SIG-M5 treated with dmso at 0.1 percent for 504 hours (cell line): Measurements from ENCODE around the gene HADHA.

Experiments used
- DNase-seq: peaks from one replicate; lab custom pipeline; 2025; ENCODE audit not compliant: unreplicated experiment; lab: John Stamatoyannopoulos, UW

HADHA gene

DNA sequence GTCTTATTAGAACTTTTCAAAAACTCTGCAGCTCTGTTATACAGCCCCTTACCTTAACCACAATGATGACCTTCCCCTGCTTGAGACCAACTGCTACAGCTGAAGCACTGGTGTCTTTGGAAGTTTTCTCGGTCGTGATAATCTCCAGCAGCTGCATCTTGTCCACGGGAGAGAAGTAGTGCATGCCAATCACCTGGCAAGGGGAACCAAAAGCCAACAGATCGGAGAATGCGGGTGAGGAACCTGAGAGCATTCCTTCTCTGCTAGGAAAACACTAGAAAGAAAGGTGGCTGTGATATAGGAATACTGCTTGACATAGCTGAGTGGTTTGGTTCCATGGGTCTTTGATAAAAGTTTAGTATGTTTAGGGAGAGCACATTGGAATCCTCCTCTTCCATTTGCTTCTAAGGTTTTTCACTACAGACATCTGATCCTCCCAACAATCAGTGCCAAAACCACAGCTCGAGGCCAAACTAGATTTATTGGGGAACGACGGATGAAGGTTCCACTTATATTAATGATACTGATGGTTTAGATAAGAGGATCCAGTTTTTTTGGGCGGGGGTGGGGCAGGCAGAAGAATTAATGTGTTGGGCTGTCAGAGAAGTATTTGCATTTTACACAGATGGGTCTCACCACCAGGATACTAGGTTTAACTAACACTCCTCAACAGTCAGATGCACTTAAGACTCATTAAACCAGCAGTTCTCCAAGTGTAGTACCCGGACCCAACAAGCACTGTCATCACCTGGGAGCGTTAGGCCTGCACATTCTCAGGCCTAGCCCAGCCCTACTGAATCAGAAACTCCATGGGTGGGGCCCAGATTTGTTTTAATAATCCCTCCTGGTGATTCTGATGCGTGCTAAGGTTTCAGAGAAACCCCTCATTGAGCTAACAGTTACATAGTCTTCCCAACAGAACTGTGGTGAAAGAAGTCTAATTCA lies 49.1 kb downstream of the HADHA start:
- no peak for DNase-seq

DNA sequence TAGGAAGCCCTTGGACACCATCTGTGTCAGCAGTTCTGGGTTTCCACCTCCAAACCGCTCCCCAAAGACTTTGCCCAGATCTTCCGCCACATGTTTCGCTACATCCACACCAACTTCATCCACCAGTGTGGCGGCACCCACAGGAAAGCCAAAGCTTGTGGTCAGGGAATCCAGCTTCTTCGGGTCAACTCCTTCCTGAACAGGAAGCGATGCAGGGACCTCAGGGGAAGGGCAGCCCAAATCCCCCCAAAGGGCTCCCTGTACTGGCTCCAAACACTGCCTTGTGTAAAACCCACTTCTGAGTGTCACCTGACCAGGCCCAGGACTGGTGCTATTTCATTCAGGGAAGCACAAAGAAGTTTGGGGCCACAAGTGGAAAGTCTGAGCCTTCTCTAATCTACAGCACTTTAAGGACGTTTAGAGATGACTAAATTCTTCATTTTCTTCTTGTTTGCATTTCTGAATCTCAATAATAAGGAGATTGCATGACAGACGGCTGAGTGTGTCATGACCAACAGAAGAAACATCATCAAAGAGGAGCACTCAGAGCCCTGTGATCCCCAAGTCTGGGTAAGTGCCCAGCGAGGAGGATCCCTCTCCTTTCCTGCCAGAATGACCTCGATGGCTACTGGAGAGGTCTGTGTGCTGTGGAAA lies 50.7 kb downstream of the HADHA start:
- DNase-seq: no peak

DNA sequence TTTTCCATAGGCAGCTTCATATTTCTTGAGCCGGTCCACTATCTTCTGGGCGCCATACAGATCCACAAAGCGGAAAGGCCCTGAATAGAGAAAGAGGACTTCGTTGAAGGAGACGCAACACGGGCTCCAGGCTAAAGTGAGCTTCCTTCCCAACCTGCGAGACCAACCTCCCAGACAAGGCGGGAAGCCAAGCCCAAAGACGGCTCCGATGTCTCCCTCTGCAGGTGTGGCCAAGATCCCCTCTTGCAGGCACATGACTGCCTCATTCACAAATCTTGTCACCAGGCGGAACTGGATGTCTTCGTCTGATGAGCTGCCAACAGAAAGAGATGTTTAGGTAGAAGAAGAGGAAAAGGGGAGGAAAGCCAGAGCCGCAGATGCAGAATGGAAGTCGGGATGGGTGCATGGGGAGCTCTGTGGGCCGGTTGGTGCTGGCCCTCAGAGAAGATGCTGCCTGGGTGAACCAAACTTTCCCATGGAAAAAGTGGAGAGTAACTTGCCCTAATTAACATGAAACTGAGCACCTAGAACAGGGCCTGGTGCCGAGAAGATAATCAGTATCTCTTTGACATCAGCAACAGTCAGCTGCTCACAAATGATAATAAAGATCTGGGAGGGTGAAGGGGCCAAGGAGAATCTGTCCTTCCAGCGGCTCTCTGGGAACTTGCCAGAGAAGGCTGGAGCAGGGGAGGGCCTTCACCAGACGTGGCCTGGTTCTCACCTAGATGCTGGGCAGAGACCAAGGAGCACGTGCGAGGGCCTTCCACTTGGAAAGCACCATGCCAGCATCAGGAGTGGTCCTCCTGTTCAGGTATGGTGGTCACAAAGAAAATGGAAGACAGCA lies 52.9 kb downstream of the HADHA start:
- DNase-seq: no peak

DNA sequence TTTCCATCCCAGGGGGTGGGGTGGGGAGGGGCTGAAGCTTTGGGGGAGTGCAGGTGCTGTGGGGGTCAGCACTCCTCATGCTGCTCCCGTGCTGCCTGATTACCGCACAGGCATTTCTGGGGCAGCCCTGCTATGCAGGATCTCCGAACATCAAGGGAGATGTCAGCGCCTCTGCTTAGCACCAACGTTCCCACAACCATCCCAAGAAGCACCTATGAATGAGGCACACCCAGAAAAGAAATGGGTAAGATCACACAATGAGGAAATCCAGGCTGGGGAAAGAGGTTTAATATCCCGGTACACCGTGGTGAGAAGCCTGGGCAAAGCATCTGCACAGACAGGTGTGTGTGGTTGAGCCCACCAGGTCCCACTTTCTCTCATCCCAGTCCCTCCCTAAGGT lies 54.1 kb downstream of the HADHA start:
- no peak for DNase-seq

DNA sequence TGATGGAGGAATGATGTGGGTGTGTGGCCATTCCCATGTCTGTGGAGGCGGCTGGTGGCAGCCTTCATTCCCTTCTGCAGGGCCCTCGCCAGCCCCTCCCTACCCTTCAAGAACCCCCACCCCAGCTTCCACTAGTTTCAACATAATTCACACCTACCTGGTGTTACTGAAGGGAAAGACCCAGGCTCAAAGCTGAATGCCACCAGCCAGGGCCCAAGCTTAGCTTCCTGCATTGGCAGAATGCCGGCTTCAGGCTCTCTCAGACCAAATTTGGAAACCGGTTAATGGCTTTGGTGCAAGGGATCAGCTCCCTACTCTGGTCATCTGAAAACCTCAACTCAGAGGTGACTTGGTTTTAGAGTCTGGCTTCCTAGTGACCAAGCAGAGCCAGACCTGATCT lies 54.7 kb downstream of the HADHA start:
- DNase-seq: no peak

DNA sequence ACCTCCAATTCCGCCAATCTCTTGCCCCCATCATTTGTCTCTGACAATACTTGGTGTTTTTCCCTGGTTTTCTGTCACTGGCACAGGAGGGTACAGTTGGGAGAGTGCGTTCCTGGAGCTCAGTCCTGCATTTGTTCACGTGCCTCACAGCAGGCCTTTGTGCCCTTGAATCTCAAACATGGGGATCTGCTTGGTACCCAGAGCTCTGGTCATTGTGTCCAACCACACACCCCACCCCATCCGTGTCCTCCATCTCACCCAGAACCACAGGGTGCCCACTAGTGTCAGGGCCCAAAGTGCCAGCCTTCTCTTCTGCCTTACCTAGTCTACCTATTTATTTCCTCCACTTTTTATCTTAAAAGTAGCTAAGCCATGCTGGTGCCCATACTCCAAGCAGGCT lies 55.3 kb downstream of the HADHA start:
- no peak for DNase-seq

DNA sequence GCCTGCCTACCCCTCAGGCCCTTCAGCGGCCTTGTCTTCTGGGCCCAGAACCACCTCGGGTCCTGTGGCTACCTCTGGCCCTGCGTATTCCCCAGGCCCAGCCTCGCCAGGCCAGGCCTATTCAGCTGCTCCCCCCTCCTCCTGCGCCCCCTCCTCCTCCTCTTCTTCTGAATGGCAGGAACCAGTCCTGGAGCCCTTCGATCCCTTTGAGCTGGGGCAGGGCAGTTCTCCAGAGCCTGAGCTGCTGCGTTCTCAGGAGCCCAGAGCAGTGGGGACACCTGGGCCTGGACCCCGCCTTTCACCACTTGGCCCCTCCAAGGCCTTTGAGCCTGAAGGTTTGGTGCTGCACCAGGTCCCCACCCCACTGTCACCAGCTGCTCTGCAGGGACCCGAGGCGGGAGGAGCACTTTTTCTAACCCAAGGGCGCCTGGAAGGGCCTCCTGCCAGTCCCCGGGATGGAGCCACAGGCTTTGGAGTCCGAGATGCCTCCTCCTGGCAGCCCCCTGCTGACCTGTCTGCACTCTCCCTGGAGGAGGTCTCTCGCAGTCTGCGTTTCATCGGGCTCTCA lies 56.8 kb downstream of the HADHA start:
- no peak for DNase-seq

DNA sequence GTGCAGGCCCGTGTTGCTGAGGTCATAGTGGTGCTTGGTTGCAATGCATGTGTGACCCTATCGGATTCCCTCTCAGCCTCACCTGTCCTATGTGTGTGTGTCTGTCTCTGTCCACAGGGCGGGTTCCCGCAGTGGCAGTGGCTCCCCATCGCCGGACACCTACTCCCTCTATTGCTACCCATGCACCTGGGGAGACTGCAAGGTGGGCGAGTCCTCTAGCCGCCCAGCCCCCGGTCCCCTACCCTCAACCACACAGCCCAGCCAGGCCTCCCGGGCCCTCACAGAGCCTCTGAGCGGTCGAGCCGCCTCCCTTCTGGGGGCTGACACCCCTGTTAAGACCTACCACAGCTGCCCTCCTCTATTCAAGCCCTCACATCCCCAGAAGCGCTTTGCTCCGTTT lies 57.3 kb downstream of the HADHA start:
- no peak for DNase-seq

DNA sequence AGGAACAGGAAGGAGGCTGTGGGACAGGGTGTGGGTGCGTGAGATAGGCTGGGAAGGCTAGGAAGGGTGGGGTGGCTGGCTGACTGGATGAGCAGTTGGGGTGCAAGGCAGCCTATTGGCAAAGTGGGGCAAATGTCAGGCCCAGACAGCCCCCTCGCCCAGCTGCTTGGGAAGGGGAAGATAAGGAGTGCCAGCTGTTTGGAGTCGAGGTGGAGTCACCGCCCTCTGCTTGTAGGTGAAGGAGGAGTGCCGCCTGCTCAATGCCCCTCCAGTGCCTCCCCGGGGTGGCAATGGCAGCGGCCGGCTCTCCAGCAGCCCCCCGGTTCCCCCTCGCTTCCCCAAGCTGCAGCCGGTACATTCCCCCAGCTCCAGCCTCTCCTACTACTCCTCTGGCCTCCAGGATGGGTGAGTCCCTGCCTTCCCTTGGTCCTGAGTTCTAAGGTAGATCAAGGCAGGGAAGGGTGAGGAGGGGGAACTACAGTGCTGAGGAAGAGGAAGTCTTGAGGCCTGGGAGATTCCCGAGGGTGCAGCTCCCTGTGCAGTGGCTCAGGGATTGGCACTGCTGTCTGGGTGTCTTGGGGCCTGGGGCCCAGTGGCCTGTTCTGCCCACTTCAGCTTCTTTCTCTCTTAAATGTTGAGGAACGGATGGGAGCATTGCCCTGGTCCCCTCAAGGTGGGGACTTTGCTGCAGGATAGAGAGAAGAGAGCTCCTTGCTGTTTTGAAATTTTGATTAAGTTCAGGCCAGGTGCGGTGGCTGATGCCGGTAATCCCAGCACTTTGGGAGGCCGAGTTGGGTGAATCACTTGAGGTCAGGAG lies 58.3 kb downstream of the HADHA start:
- DNase-seq: no peak

DNA sequence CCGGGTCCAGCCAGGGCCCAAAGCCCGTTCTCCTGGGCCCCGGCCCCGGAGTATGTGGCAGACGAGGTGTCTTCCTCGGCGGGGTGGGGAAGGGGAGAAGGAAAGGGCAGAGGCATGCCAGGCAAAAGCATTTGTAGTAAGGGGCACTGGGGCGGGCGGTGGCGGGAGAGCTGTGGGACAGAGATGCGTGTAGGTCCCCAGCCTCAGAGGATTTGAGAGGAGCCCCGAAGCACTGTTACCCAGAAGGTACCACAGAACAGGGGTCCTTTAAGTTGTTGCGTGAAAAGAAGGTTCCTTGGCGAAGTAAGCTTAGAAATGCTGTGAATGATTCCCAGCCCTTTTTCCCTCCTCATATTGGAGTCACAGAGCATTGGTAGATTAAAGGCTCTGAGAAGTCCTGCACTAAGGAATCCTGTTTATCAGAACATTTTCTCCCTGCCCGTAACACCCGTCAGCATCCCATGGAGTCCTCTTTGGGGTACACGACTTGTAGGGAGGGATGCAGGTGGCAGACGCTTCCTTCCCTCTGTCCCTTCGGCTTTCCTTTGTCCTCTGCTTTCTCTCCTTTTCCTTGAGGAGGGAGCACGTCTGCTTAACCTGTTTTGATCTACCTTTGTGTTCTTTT lies 59.0 kb downstream of the HADHA start:
- no peak for DNase-seq

DNA sequence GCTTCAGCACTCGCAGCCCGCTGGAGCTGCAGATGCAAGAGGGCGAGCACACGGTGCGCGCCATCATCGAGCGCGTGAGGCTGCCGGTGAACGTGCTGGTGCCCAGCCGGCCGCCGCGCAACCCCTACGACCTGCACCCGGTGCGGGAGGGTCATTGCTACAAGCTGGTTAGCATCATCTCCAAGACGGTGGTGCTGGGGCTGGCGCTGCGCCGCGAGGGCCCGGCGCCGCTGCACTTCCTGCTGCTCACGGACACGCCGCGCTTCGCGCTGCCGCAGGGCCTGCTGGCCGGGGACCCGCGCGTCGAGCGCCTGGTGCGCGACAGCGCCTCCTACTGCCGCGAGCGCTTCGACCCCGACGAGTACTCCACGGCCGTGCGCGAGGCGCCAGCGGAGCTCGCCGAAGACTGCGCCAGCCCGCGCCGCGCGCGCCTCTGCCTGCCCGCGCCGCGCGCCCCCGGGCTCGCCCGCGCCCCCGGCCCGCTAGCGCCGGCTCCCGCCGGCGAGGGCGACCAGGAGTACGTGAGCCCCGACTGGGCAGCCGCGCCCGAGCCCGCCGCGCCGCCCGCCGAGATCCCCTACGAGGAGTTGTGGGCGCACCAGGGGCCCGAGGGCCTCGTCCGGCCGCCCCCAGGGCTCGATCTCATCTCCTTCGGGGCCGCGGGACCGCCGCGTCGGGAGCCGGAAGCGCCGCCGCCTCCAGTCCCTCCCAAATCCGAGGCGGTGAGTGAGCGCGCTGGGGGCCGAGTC lies 59.7 kb downstream of the HADHA start:
- DNase-seq: peak; percentile 7

DNA sequence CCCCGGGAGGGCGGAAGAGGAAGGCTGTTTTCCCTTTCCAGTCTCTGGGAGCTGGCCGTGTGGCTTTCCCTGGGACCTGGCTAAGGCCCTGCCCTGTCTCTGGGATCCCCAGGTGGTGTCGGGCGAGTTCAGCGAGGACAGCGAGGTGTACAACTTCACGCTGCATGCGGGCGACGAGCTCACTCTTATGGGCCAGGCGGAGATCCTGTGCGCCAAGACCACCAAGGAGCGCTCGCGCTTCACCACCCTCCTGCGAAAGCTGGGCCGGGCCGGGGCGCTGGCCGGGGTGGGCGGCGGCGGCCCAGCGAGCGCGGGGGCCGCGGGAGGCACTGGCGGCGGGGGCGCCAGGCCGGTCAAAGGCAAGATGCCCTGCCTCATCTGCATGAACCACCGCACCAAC lies 60.3 kb downstream of the HADHA start:
- DNase-seq: no peak

DNA sequence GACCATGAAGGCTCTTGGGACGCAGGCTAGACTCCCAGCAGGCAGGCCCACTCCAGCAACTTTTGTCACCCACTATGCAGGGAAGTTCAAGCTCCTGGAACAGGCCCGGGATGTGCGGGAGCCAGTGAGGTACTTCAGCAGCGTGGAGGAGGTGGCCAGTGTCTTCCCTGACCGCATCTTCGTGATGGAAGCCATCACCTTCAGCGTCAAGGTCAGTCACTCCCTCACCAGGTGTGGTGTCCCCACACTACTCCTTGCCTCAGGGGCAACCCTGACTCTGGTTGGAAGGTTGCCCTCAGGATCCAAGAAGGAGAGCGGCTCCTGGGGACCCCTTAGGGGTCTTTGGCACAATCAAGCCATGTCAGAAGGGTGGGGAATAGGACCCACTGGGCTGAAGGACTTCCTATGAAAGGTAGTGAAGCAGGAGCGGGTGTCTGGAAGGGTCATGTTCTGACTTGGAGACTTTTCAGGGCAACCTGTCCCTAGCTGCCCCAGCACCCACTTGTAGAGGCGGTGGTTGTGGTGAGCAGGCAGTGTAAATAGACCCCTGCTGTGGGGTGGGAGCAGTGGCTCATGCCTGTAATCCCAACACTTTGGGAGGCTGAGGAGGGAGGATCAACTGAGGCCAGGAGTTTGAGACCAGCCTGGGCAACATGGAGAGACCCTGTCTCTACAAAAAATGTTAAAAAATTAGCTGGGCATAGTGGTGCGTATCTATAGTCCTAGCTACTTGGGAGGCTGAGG lies 61.4 kb downstream of the HADHA start:
- DNase-seq: no peak

DNA sequence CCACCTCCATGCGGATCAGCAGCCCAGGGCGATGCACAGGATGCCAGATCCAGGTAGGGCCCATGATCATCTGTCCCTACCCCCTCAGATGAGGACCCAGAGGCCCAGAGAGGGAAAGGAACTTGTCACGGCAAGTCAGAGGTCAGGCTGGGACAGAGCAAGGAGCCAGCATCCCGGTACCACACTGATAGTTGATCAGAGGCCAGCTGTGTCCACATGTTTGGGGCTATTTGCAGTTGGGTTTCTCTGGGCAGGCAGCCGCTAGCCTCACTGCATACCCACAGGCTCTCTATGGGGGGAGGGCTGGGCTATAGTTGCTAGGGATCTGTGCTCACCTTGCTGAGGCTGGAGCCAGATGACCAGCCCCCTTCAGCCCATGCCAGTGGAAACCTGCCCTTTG lies 62.0 kb downstream of the HADHA start:
- DNase-seq: no peak

DNA sequence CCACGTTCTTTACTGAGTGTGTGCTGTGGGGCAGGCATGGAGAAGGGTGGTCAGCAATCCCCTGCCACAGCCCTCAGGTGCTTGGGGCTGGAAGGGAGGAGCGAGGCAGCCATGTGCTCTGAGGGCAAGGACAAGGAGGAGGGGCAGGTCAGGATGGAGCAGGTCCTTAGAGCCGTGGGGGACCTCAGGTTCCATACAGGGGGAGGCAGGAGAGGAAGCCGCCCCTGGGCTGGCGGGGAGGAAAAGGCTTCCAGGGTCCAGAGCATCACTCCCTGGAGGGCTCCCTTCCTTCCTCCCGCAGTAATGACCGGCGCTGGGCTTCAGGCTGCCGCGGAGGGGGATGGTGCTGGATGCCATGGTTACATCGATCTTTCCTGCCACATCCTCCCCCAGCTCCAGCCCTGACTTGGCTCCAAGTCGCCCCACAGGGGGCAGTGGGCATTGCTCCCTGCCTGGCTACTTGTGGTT lies 65.0 kb downstream of the HADHA start:
- DNase-seq: no peak

DNA sequence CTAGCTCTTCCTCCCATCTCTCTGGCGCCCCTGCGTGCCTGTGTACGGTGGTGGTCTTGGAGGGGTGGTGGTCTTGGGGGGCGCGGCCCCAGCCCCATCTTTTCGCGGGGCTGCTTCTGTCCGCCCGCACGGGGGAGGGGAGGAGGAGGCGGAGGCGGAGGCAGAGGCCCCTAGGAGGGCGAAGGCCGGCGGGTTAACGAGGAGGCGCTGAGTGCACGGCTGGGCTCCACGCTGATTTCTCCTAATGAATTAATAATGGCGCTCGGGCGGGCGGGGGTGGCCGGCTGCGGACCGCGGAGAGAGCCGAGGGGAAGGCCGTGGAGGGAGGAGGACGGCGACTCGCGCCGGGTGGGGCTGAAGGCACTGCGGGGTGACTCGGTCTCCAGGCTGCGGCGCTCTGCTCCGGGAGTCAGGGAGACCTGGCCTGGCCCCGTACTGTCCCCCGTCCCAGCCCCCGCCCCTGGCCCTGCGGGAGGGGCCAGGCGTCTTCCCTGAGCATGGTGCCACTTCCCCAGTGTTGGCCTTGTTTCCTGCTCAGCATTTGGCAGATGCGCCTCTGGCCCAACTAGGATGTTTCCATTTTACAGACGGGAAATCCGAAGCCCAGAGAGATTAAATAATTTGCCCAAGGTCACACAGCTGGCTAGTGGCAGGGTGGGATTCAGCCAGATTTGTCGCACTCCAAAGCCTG lies 65.5 kb downstream of the HADHA start:
- peak; percentile 45 for DNase-seq

DNA sequence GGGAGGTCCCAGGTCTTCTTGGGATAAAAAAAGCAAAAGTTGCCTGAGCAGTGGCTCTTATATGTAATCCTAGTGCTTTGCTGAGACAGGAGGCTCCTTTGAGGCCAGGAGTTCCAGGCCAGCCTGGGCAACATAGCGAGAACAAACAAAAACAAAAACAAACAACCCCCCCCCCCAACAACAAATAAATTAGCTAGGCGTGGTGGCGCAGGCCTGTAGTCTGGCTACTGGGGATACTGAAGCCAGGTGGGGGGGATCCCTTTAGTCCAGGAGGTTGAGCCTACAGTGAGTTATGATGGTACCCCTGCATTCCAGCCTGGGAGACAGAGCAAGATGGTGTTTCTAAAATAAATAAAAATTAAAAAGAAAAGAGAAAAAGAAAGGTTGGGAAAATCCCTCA lies 66.2 kb downstream of the HADHA start:
- DNase-seq: no peak

DNA sequence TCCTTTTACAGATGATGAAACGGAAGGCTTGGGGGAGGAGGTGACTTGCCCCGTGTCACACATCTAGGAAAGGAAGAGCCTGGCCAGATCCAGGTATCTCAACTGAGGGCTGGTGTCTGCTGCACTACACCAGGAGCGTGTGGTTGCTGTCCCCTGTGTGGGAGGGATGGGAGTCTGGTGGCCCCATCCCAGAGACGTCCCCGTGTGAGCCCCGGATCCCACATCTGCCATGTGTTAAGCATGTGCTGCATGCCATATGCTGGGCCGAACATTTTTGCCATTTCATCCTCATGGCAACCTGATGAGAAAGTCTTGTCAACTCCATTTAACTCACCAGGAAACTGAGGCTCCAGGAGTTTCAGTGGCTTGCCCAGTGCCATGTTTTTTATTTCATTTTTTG lies 67.3 kb downstream of the HADHA start:
- no peak for DNase-seq
